Omental fat pad (tissue), 4 donors: ENCODE measurements around the gene STK10. TPM values are rescaled to one million over a fixed set of nuclear protein-coding genes. Genes with fewer than 3 reads are reported as not detected.

ENCODE experiments used
- ATAC-seq: fragments of 150-250 bp; one replicate; pipeline ENCODE4 v1.9.1; 2016; ENCODE audit warnings: mild to moderate bottlenecking, moderate library complexity; ENCODE audit not compliant: low FRiP score
- DNase-seq: peaks from one replicate; pipeline ENCODE4 v3.0.0-alpha.2; 2019; ENCODE audit warnings: low spot score
- CTCF ChIP-seq, 3 donors: fragments of 450-650 bp; IDR thresholded peaks; one replicate each; pipeline ENCODE4 v1.5.1; 2016 to 2017; ENCODE audit warnings: antibody characterized with exemption in 3 of 3, mild to moderate bottlenecking in 3 of 3, moderate library complexity in 2 of 3
- total RNA-seq, 4 donors: library from RNA; depleted of rRNA; stranded (reverse); fragments of >200 nt; gene quantifications; one replicate each; pipeline ENCODE4 v1.1.0, GENCODE V29; 2016

Gene STK10
- total RNA-seq, 4 donors from 2014 or later = 26.4 to 110 (median 52.4) TPM

- TF ChIP-seq CTCF (IDR thresholded peaks at IDR 0.05) = no peak
- ATAC-seq (no peak), DNase-seq (no peak)
These were observed 123.3 kb downstream of the STK10 start for GRCh38 chr5:172064766-172065165.

GRCh38 chr5:172064358-172064757 is 123.7 kb downstream of the STK10 start:
- TF ChIP-seq CTCF (IDR thresholded peaks at IDR 0.05) = no peak
- DNase-seq = no peak
- ATAC-seq = no peak

GRCh38 chr5:172063463-172064235 is 124.4 kb downstream of the STK10 start:
- DNase-seq = no peak
- ATAC-seq = no peak

GRCh38 chr5:172059661-172060100 is 128.3 kb downstream of the STK10 start:
- DNase-seq = no peak
- ATAC-seq = no peak
- TF ChIP-seq CTCF (IDR thresholded peaks at IDR 0.05) = no peak

More at GRCh38 chr5:172063463-172064235, 124.4 kb downstream of the STK10 start:
- no peak for TF ChIP-seq CTCF (IDR thresholded peaks at IDR 0.05)

- TF ChIP-seq CTCF (IDR thresholded peaks at IDR 0.05) = no peak
- DNase-seq (no peak), ATAC-seq (no peak)
These were observed 129.9 kb downstream of the STK10 start for GRCh38 chr5:172058088-172058487.

- ATAC-seq = no peak
- TF ChIP-seq CTCF (IDR thresholded peaks at IDR 0.05) = no peak
- DNase-seq = no peak
These were observed 132.0 kb downstream of the STK10 start for GRCh38 chr5:172055996-172056395.

GRCh38 chr5:172055421-172055820 is 132.6 kb downstream of the STK10 start:
- ATAC-seq (no peak), DNase-seq (no peak)
- TF ChIP-seq CTCF (IDR thresholded peaks at IDR 0.05) = no peak
